GM18873 (cell line): ENCODE results near the gene KIF2A.

ENCODE experiments used
- ATAC-seq: cut with Tn5 transposase; IDR thresholded peaks from one replicate; pipeline ENCODE4 v1.9.1; 2021; ENCODE audit warnings: mild to moderate bottlenecking, moderate library complexity, moderate number of reproducible peaks; ENCODE audit not compliant: unreplicated experiment, low FRiP score

Gene KIF2A

DNA sequence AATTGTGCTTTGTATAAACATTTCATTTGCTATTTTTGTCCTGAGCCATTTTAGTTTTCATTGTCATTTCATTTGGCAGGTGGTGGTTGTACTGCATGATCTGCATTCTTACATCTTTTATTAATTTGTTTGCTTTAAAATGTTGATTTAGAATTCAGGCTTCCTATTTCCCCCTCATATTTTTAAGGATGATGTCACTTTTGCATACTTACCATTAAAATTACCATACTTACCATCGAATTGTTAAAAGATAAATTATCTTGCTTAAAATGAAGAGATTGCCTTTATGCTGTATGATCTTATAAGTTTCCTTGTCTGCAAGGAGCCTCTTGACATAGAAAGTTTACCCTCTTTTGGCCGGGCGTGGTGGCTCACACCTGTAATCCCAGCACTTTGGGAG lies 66.6 kb downstream of the KIF2A start:
- no peak for ATAC-seq

DNA sequence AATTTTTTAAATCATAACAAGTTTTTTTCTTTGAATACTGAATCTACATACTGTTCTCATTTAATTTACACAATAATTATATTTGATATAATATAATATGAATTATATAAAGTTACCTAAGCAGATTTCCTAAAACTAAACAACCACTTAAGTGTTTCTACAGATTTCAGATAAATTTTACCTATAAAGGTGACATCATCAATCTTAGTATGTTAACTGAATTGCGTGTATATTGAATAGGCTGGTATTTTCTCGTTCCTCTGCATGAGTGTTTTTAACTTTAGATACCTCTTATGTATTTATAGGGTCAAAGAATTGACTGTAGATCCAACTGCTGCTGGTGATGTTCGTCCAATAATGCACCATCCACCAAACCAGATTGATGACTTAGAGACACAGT lies 67.4 kb downstream of the KIF2A start:
- ATAC-seq: no peak

DNA sequence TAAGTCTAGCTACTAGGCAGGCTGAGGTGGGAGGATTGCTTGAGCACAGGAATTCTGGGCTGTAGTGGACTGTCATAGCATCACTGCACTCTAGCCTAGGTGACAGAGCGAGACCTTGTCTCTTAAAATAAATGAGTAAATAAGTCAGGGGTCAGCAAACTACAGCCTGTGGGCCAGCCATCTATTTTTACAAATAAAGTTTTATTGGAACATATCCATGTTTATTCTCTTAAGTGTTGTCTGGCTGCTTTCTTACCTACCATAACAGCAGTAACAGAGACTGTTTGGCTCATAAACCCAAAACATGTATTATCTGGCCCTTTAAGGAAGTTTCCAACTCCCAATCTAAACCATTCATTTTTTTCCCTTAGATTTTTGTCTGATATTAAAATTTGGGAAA lies 68.1 kb downstream of the KIF2A start:
- ATAC-seq: no peak

DNA sequence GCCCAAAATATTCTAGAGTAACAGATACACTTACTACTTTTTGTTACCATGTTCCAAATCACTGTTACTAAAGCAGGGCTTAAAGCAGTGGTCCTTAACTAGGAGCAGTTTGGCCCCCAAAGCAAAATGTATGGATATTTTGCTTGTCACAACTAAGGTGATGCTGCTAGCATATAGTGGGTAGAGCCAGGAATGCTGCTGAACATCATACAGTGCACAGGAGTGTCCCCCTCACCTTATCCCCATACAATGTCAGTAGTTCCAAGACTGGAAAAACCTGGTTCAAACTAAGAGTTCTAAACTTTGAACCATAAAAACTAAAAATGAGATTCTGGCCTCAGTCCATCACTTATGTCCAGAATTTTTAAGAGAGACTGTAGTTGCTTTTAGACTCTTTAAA lies 69.6 kb downstream of the KIF2A start:
- ATAC-seq: no peak

DNA sequence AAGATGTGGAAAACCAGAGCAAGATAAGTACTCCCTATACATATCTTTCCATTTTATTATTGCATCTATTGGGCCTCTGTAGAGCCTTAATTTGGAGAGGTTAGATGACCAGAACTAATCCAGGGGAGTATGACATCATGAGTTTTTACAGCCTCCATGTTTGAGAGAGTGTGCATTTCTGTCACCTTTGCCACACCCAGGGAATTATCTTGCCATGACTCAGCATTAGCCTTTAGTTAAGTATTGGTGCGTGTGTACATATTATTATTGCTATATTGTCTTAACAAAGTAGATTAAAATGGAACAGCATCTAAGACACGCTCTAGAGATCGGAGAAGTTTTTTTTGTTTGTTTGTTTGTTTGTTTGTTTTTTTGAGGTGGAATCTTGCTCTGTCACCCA lies 70.1 kb downstream of the KIF2A start:
- no peak for ATAC-seq

DNA sequence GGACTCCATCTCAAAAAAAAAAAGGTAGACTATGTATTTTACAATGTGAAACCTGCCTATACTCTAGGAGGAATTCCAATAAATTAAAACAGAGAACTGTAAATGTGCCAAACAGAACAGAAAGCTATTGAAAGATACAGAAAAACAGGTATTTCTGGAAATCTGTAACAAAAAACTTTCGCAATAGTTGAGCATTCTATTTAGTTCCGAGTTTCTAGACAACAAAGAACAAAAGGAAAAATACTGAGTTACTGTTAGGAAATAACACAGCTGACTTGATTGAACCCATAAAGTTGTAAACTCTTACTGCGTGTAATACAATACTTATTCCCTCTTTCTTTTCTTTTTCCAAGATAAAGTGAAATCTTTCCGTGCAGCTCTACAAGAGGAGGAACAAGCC lies 79.1 kb downstream of the KIF2A start:
- ATAC-seq: no peak

DNA sequence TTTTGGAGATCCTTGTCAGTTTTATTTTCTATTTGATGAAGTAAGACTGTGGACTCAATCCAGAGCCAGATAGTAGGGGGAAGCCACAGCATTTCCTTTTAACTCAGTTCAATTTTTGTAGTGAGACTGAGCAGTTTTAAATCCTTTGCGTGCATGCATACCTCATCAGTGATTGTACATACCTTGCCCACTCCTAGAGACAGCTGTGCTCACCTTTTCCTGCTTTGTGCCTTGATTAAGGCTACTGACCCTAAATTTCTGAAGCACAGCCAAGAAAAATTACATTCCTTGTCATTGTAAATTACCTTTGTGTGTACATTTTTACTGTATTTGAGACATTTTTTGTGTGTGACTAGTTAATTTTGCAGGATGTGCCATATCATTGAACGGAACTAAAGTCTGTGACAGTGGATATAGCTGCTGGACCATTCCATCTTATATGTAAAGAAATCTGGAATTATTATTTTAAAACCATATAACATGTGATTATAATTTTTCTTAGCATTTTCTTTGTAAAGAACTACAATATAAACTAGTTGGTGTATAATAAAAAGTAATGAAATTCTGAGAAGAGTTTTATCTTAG lies 79.9 kb downstream of the KIF2A start:
- ATAC-seq: no peak

DNA sequence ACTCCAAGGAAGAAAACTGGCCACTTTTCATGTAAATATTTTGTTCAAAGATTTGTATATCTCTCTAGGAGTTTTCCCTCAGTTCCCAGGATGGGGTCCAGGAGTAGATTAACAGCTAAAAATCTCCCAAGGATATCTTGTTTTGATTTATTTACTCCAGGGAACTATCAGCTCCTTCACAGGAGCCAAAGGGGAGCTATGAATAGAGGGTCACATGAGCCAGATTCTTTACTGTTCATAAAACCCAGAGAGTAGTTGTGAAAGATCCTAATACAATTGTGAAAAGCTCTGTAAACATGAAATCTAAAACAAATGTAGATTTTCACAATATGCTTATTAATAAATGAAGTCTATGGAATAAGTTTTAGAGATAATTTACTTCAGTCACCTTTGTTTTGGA lies 80.8 kb downstream of the KIF2A start:
- ATAC-seq: no peak

DNA sequence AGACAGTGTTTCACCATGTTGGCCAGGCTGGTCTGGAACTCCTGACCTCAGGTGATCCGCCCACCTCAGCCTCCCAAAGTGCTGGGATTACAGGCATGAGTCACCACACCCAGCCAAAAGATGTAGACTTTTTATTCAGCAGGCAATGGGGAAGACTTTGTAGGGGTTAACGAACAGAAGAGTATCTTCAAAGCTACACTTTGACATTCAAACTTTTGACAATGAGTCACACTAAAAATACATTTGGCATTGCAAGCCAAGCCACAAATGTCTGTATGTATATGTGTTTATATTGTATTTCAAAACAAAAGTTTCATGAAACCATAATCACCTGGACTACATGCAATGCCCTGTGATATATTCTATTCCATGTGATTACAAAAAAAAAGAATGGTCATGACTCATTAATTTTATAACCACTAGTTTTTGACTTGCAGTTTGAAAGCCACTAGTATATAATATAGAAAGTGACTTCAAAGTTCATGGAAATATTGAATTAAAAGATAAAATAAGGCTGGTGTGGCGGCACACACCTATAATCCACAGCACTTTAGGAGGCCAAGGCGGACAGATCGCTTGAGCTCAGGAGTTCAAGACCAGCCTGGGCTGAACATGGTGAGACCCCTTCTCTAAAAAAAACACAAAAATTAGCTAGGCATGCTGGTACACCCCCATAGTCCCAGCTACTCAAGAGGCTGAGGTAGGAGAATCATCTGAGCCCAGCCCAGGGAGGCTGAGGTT lies 89.4 kb downstream of the KIF2A start:
- ATAC-seq: no peak

DNA sequence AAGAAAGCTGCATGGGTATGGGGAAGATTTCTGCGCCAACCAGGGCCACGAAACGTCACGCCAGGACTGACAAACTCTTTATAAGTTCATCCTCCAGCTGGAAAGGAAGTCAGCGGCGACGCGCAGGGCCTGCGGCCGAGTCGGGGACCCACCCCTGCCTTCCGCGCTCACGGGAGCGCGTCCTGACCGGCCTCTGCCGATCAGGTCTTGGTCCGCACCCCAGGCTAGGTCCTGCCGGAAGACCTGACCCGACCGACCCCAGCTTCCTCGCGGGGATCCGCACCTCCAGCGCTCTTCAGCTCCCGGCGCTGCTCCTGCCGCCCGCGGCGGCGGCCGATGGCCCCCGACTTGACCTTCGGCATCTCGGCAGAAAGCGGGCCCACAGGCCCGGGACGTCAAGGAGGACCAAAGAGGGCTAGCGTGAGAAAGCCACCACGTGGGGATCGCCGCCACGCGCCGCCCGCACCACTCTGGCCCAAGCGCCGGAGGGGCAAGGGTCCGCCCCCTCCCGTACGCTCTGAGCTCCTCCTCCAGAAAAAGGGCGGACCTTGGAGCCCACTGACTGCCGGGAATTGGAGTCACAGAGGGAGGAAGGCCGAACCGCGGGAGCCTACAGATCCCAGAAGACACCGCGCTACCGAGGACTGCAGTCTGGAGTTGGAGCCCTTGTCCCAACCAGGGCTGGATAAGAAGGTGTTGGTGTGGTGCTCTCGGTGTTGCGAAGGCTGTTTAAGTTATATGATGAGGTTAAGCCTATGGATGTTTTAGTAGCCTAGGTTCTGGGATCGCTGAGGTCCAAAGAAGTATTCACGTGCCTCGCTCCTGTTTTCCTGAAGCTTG lies 97.6 kb downstream of the KIF2A start, which contains the start of gene DIMT1:
TSS of gene DIMT1 (minus strand) at position 495 of the 840 bp plus-strand sequence. CDS start at position 362, 133 bp downstream.
- peak; percentile 98 for ATAC-seq

DNA sequence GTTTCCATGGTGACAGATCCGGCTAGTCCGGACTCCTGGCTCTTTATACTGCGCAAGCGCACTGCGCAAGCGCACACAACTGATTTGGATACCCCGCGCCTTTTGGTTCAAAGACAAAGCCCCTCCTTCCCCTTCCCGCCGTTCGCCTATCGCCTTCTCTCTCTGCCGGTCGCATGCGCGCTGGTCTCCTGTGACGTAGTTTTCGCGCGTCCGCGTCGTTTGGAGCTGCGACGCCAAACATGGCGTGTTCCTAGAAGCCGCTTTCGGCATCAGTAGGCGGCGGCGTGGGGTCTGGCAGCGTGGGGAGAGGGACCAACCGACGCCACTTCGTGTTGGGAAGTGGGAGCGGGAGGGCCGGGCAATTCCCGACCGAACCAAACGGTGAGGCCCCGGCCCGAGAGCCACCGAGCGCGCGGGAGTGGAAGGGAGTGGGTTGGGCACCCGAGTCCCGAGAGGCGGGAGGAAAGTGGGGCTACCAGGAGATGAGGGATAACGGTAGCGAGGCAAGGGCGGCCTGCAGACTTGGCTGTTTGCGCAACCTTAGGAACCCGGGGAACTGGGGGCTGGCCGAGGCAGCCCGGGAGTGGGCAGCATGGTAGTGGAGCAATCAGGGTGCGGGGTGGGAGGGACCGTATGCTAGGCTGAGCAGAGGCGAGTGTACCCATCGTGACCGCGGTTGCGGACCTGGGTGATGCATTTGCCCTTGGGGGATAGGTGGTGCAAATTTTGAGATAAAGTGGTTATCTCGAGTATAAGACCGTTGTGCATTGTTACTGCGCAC lies 106.7 kb downstream of the KIF2A start, which contains the start of gene IPO11:
TSS of gene IPO11 (plus strand) at position 215 of the 781 bp plus-strand sequence. CDS start 24,517 bp downstream, outside the sequence.
- ATAC-seq: peak; percentile 96

DNA sequence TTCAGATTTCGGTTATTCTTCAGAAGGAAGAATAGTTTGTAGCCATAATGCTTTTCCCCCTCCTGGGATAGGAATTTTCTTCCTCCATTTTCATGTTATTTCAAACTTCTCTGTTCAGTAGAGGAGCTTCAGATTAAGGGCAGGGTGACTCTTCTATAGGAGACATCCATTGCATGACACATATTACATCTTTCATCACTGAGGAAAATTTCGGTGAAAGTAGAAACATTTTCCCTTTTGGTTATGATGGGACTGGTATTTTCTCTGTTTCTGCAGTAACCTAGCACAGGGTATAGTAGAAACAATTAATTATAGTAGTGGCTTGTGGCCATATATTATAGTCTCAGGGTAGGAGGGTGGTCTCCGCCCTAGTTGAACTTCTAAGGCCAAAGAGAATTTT lies 107.7 kb downstream of the KIF2A start:
- ATAC-seq: no peak

DNA sequence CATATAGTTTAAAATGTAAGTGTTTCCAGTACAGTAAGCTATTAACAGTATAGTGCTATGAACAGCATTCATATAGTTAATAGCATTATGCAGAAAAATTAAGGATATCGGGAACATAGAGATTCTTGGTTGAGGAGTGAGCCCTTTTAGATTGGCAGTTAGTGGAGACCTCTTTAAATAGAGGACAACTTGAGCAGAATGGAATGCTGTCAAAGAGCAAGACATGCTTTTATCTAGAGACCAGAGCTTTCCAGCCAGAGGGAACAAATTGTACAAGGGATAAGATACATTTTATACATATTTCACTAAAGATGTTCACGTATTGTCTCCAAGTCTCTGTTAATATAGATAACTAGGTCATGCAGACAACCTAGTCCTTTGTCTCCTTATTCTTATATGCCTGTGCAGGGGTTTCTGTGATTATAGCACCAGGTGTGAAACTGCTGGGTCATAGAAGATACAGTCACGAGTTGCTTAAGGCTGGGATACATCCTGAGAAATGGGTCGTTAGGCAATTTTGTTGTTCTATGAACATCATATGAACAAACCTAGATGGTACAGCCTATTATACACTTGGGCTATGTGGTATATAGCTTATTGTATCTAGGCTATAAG lies 112.6 kb downstream of the KIF2A start:
- no peak for ATAC-seq

DNA sequence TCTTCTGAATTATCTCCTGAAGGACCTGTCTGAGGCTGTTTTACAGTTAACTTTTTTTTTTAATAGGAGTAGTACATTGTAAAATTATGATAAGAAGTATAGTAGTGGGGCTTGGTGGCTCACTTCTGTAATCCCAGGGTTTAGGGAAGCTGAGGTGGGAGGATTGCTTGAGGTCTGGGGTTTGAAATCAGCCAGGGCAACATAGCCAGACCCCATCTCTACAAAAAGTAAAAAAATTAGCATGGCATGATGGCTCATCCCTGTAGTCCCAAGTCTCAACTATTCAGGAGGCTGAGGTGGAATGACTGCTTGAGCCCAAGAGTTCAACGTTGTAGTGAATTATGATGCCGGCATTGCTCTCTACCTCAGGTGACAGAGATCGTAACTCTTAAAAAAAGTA lies 113.6 kb downstream of the KIF2A start:
- no peak for ATAC-seq

DNA sequence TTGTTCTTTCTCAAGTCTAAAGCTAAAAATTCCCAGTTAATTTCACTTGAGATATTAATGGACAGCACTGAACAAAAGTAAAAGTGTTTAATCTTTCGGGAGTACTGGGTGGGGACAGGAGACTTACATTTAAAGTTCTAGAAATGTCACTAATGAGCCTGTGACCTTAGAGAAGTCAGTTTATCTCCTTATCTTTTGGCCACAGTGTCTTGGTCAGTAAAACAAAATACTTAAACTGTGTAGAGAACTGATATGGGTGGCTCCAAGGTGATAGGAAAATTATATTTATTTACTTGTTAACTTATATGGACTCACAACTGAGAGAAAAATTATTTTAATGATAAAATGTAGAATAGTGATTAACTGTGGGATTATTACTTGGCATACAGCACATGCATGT lies 115.4 kb downstream of the KIF2A start:
- no peak for ATAC-seq

DNA sequence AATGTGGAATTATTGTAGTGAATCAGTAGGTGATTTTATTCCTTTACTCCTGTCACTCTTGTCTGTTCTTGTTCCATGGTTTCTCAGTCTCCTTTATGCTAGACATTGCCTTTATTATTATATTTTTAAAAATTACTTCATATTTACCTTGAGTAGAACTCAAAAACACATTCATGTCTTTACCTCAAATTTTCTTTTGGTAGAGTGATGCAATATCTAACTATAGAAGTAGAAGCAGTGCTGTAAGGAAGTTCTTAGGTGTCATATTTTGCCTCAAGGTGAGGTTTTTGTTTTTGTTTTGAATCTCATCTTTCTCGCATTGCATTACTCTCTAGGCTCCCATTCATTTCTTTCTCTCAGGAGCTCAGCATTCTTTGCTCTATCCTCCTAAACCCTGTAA lies 118.8 kb downstream of the KIF2A start:
- ATAC-seq: no peak

DNA sequence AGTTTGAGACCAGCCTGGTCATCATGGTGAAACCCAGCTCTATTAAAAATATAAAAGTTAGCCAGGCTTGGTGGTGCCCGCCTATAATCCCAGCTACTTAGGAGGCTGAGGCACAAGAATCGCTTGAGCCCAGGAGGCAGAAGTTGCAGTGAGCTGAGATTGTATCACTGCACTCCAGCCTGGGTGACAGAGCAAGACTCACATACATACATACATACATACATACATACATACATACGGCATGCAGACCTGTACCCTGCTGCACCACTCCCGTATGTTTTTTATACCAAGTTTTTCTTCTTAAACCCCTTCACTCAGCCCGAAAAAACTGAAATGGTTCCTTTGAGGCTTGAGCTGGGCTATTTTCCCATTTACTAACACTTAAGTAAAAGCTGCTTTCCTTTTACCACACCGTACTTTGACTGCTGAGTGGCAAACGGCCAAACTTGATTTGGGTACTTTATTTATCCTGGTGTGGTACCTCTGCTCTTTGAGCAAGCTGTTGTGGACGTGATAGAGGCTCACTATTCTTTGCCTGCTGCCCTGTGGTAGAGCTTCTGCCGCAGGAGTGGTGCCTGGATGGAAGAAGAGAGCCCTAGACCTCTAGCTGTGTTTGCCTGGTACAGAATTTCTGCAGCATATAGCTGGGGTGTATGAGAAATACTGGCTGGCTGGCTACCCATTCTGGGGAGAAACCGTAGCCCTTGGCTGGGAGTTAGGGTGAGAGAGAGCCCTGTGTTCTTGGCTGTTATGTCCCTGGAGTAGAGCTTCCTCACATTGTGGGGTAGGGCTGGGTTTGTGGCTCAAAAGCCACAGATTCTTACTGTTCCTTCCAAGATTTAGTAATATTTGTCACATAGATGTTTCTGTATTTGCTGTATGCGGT lies 126.0 kb downstream of the KIF2A start:
- ATAC-seq: no peak

DNA sequence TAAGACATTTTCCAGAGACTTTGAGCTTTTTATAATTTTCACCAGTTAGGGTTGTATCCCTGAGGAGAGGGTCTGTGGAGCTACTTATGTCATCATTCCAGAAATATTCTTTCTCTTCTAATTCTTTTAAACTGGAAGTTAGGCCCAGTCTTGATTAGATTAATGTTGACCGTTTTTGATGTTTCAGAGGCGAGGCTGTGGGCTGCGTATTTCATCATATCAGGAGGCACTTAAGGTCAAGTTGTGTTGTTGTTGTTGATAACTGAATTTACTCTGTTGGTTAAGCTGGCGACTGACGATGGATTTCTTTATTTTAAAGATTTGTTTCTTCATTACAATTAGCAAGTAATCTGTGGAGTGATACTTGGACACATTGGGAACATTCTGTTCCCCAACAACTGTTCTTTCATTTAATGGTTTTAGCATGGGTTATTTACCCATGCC lies 126.6 kb downstream of the KIF2A start:
- no peak for ATAC-seq
